Epidermal melanocyte (primary cell): ENCODE results near the gene DCAF15.

Source experiments
- DNase-seq: peaks from one replicate; pipeline ENCODE4 v3.0.0; 2011; ENCODE audit warnings: low spot score; ENCODE audit not compliant: insufficient read length

DCAF15 gene

GRCh38 chr19:13930402-13930801 is 21.9 kb upstream of the DCAF15 start:
- DNase-seq = peak; percentile 5

- DNase-seq = peak; percentile 15
Observed at GRCh38 chr19:13931391-13932148, 20.7 kb upstream of the DCAF15 start.

- no peak for DNase-seq
Observed at GRCh38 chr19:13932149-13932637, 20.1 kb upstream of the DCAF15 start.

- DNase-seq = peak; percentile 7
Observed at GRCh38 chr19:13932911-13933393, 19.4 kb upstream of the DCAF15 start.

- DNase-seq = peak; percentile 4
Observed at GRCh38 chr19:13934785-13935109, 17.6 kb upstream of the DCAF15 start.

GRCh38 chr19:13935765-13936510 is 16.4 kb upstream of the DCAF15 start:
- peak; percentile 12 for DNase-seq

GRCh38 chr19:13937479-13938300 is 14.6 kb upstream of the DCAF15 start:
- peak; percentile 56 for DNase-seq

- peak; percentile 70 for DNase-seq
Observed at GRCh38 chr19:13938301-13939064, 13.8 kb upstream of the DCAF15 start, which contains the start of gene PODNL1. TSS of gene PODNL1 (minus strand) at chr19:13938417. CDS start at chr19:13938181, 236 bp downstream.

GRCh38 chr19:13942023-13942684 is 10.2 kb upstream of the DCAF15 start:
- no peak for DNase-seq

- no peak for DNase-seq
Observed at GRCh38 chr19:13946414-13946813, 5.9 kb upstream of the DCAF15 start.

GRCh38 chr19:13951043-13951442 is 1.3 kb upstream of the DCAF15 start:
- DNase-seq = no peak

GRCh38 chr19:13951799-13952153 is 533 bp upstream of the DCAF15 start:
- no peak for DNase-seq

- DNase-seq = peak; percentile 77
Observed at GRCh38 chr19:13952931-13953531, 722 bp downstream of the DCAF15 start.

GRCh38 chr19:13954185-13954584 is 1.9 kb downstream of the DCAF15 start:
- DNase-seq = no peak

GRCh38 chr19:13955662-13956364 is 3.5 kb downstream of the DCAF15 start:
- no peak for DNase-seq

- no peak for DNase-seq
Observed at GRCh38 chr19:13956365-13956744, 4.0 kb downstream of the DCAF15 start.

- DNase-seq = no peak
Observed at GRCh38 chr19:13957051-13957450, 4.7 kb downstream of the DCAF15 start.

GRCh38 chr19:13958043-13958442 is 5.7 kb downstream of the DCAF15 start:
- DNase-seq = no peak
